Measurements from ENCODE around the gene CACNA1H. TPM values are rescaled to one million over a fixed set of nuclear protein-coding genes. Genes with fewer than 3 reads are reported as not detected.
"Not testable (repeated sequence)": the region's sequence is repeated elsewhere in the genome, so short reads cannot be mapped to it uniquely, and the experiment has no call there.

Gene CACNA1H
- total RNA-seq, 3 donors from 2014 or later (not counting 1 experiment from before 2014, with no cell fraction given): 1.1 to 1.5 (median 1.3) TPM

DNA sequence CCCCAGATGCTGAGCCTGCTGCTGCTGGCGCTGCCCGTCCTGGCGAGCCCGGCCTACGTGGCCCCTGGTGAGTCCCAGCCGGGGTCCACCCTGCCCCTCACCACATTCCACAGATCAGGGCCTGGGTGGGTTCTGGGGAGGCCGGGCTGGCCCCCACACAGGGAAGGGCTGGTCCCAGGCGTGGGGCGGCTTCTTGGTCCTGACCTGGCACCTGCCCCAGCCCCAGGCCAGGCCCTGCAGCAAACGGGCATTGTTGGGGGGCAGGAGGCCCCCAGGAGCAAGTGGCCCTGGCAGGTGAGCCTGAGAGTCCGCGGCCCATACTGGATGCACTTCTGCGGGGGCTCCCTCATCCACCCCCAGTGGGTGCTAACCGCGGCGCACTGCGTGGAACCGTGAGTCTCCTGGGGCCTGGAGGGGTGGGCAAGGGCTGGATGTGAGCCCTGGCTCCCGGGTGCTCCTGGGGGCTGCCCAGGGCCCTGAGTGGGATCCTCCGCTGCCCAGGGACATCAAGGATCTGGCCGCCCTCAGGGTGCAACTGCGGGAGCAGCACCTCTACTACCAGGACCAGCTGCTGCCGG is 103.5 kb downstream of the CACNA1H start:
- ATAC-seq; H3K9me3 ChIP-seq (ENCODE audit: control insufficient read depth, insufficient read depth, low read length); H3K4me1 Mint-ChIP-seq; H3K4me3 Mint-ChIP-seq; H3K9me3 Mint-ChIP-seq; H3K27ac Mint-ChIP-seq; H3K4me1 ChIP-seq (ENCODE audit: control insufficient read depth, insufficient read depth, low read length); H3K4me3 ChIP-seq (ENCODE audit: low read length); H3K36me3 Mint-ChIP-seq; intact Hi-C loops (cut with micrococcal nuclease); DNase-seq; H3K27ac ChIP-seq (ENCODE audit: low read length); H3K36me3 ChIP-seq (ENCODE audit: control insufficient read depth, insufficient read depth, low read length): not testable (repeated sequence)
- peaks cover 8 to 13% of the 10 kb centered on the region in 2 donors for H3K27me3 Mint-ChIP-seq (ENCODE audit: low read depth in 2 of 2)
- 73% methylated on average over 23 of the region's 23 CpGs for WGBS (ENCODE audit: insufficient coverage)
- peaks cover 15% of the 10 kb centered on the region for H3K27me3 ChIP-seq (ENCODE audit: control insufficient read depth, insufficient read depth, low read length)

DNA sequence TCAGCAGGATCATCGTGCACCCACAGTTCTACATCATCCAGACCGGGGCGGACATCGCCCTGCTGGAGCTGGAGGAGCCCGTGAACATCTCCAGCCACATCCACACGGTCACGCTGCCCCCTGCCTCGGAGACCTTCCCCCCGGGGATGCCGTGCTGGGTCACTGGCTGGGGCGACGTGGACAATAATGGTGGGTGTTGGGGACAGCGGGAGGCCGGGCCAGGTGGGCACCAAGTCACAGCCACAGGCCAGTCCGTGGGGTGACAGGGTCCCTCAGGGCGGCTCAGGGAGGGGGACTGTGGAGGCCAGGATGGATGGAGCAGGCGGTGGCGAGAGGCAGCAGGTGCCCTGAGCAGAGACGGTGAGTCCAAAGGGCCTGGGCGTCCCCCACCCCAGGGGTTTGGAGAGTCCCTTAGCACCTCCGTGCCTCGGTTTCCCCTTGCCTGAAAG is 104.0 kb downstream of the CACNA1H start:
- Mint-ChIP-seq H3K36me3 (no peaks in the 10 kb centered on the region), H3K4me1 (peaks cover 5 to 6% of the 10 kb centered on the region in 2 donors), H3K27me3 (ENCODE audit: low read depth in 2 of 2) (peaks cover 8 to 16% of the 10 kb centered on the region in 2 donors), H3K9me3 (no peaks in the 10 kb centered on the region), H3K4me3 (no peak overlapping the region), H3K27ac (no peak overlapping the region)
- H3K27ac ChIP-seq (ENCODE audit: low read length): no peak overlapping the region
- H3K36me3 ChIP-seq (ENCODE audit: control insufficient read depth, insufficient read depth, low read length): no peaks in the 10 kb centered on the region
- H3K27me3 ChIP-seq (ENCODE audit: control insufficient read depth, insufficient read depth, low read length): peaks cover 15% of the 10 kb centered on the region
- H3K4me1 ChIP-seq (ENCODE audit: control insufficient read depth, insufficient read depth, low read length): peaks cover 9% of the 10 kb centered on the region
- DNase-seq (no peak), ATAC-seq (no peak)
- 87% methylated on average over 22 of the region's 22 CpGs for WGBS (ENCODE audit: insufficient coverage)
- no peak overlapping the region for H3K4me3 ChIP-seq (ENCODE audit: low read length)
- H3K9me3 ChIP-seq (ENCODE audit: control insufficient read depth, insufficient read depth, low read length): no peaks in the 10 kb centered on the region
- TF ChIP-seq, protein P1, sequence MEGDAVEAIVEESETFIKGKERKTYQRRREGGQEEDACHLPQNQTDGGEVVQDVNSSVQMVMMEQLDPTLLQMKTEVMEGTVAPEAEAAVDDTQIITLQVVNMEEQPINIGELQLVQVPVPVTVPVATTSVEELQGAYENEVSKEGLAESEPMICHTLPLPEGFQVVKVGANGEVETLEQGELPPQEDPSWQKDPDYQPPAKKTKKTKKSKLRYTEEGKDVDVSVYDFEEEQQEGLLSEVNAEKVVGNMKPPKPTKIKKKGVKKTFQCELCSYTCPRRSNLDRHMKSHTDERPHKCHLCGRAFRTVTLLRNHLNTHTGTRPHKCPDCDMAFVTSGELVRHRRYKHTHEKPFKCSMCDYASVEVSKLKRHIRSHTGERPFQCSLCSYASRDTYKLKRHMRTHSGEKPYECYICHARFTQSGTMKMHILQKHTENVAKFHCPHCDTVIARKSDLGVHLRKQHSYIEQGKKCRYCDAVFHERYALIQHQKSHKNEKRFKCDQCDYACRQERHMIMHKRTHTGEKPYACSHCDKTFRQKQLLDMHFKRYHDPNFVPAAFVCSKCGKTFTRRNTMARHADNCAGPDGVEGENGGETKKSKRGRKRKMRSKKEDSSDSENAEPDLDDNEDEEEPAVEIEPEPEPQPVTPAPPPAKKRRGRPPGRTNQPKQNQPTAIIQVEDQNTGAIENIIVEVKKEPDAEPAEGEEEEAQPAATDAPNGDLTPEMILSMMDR (IDR thresholded peaks at IDR 0.05): no peak
- intact Hi-C loops (cut with micrococcal nuclease): no loop called here

DNA sequence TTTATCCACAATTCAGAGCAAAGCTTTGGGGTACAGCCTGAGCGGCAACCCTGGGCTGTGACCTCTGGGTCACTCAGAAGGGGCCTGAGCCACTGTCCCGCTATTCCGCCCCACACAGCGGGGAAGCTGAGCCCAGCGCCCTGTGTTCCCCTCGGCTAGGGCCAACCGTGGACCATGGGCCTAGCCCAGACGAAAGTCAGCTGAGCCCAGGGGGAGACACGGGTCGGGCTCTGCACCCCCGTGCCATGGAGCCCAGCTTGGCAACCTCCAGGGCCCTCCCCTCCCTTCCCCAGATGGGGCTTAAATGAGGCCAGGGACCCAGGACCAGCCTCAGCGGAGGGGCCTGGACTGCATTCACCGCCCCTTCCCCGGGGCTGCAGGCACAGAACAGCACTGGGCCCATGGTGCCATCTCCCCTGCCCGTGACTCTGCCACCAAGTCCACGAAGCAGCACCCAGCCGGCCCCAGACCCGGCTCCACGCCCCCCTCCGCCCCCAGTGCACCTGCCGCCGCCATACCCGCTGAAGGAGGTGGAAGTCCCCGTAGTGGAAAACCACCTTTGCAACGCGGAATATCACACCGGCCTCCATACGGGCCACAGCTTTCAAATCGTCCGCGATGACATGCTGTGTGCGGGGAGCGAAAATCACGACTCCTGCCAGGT is 104.8 kb downstream of the CACNA1H start:
- Histone ChIP-seq H3K27ac (ENCODE audit: low read length) (no peak overlapping the region), H3K36me3 (ENCODE audit: control insufficient read depth, insufficient read depth, low read length) (no peaks in the 10 kb centered on the region), H3K4me3 (ENCODE audit: low read length) (no peak overlapping the region), H3K4me1 (ENCODE audit: control insufficient read depth, insufficient read depth, low read length) (peaks cover 9% of the 10 kb centered on the region), H3K9me3 (ENCODE audit: control insufficient read depth, insufficient read depth, low read length) (no peaks in the 10 kb centered on the region), H3K27me3 (ENCODE audit: control insufficient read depth, insufficient read depth, low read length) (peaks cover 15% of the 10 kb centered on the region)
- H3K27ac Mint-ChIP-seq: no peak overlapping the region
- H3K4me1 Mint-ChIP-seq: peaks cover 5 to 6% of the 10 kb centered on the region in 2 donors
- DNase-seq (no peak), ATAC-seq (no peak)
- WGBS (ENCODE audit: insufficient coverage): 85% methylated on average over 34 of the region's 34 CpGs
- peaks cover 8 to 19% of the 10 kb centered on the region in 2 donors for H3K27me3 Mint-ChIP-seq (ENCODE audit: low read depth in 2 of 2)
- intact Hi-C loops (cut with micrococcal nuclease): no loop called here
- H3K4me3 Mint-ChIP-seq: no peak overlapping the region
- H3K9me3 Mint-ChIP-seq: no peaks in the 10 kb centered on the region
- TF ChIP-seq, protein P1 (IDR thresholded peaks at IDR 0.05): no peak
- no peaks in the 10 kb centered on the region for H3K36me3 Mint-ChIP-seq

DNA sequence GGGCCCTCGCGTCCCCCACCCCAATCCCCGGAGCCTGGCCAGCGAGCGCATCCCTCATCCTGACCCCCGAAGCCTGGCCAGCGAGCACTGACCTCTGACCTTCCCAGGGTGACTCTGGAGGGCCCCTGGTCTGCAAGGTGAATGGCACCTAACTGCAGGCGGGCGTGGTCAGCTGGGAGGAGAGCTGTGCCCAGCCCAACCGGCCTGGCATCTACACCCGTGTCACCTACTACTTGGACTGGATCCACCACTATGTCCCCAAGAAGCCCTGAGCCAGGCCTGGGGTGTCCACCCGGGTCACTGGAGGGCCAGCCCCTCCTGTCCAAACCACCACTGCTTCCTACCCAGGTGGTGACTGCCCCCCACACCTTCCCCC is 105.3 kb downstream of the CACNA1H start:
- ATAC-seq (no peak), DNase-seq (no peak)
- Mint-ChIP-seq H3K36me3 (no peaks in the 10 kb centered on the region), H3K27me3 (ENCODE audit: low read depth in 2 of 2) (peaks cover 8 to 19% of the 10 kb centered on the region in 2 donors), H3K27ac (no peak overlapping the region), H3K4me1 (peaks cover 5 to 6% of the 10 kb centered on the region in 2 donors), H3K9me3 (no peaks in the 10 kb centered on the region), H3K4me3 (peak overlapping the region; percentile 65)
- TF ChIP-seq, protein P1 (IDR thresholded peaks at IDR 0.05): no peak
- intact Hi-C loops (cut with micrococcal nuclease): no loop called here
- WGBS (ENCODE audit: insufficient coverage): 70% methylated on average over 12 of the region's 12 CpGs
- Histone ChIP-seq H3K4me3 (ENCODE audit: low read length) (no peak overlapping the region), H3K4me1 (ENCODE audit: control insufficient read depth, insufficient read depth, low read length) (peaks cover 9% of the 10 kb centered on the region), H3K36me3 (ENCODE audit: control insufficient read depth, insufficient read depth, low read length) (no peaks in the 10 kb centered on the region), H3K27ac (ENCODE audit: low read length) (no peak overlapping the region), H3K27me3 (ENCODE audit: control insufficient read depth, insufficient read depth, low read length) (peaks cover 18% of the 10 kb centered on the region), H3K9me3 (ENCODE audit: control insufficient read depth, insufficient read depth, low read length) (no peaks in the 10 kb centered on the region)

All from natural killer cell (primary cell).